AG09319 (cell line): ENCODE results near the gene CFAP20.

ENCODE experiments used
- DNase-seq: peaks from one replicate; pipeline ENCODE4 v3.0.0-alpha.2; 2010; ENCODE audit warnings: low read depth; ENCODE audit errors: extremely low read depth
- CTCF ChIP-seq: IDR thresholded peaks from 2 replicates; pipeline ENCODE4 v1.5.1; 2011; ENCODE audit warnings: low read depth, mild to moderate bottlenecking, inconsistent platforms, low read length, moderate library complexity

Gene CFAP20

GRCh38 chr16:58137581-58137980 is 8.4 kb upstream of the CFAP20 start:
- DNase-seq = no peak
- no peak for TF ChIP-seq CTCF

GRCh38 chr16:58128711-58129096 is 477 bp downstream of the CFAP20 start:
- DNase-seq = no peak
- no peak for TF ChIP-seq CTCF

- TF ChIP-seq CTCF = no peak
- DNase-seq = no peak
These were observed 975 bp downstream of the CFAP20 start for GRCh38 chr16:58128181-58128631.

GRCh38 chr16:58127634-58128033 is 1.5 kb downstream of the CFAP20 start:
- TF ChIP-seq CTCF = peak; percentile 21
- DNase-seq = no peak

- peak; percentile 36 for DNase-seq
- TF ChIP-seq CTCF = peak; percentile 28
These were observed 2.1 kb downstream of the CFAP20 start for GRCh38 chr16:58127033-58127556.

- TF ChIP-seq CTCF = no peak
- DNase-seq = no peak
These were observed 2.7 kb downstream of the CFAP20 start for GRCh38 chr16:58126451-58126961.

GRCh38 chr16:58125781-58126335 is 3.3 kb downstream of the CFAP20 start:
- no peak for TF ChIP-seq CTCF
- DNase-seq = no peak
